GM18858 (cell line): Measurements from ENCODE around the gene ACBD4.
"Not testable (repeated sequence)": the region's sequence is repeated elsewhere in the genome, so short reads cannot be mapped to it uniquely, and the experiment has no call there.

Source experiments
- ATAC-seq: cut with Tn5 transposase; IDR thresholded peaks from one replicate; pipeline ENCODE4 v1.9.1; 2021; ENCODE audit not compliant: unreplicated experiment

ACBD4 gene

DNA sequence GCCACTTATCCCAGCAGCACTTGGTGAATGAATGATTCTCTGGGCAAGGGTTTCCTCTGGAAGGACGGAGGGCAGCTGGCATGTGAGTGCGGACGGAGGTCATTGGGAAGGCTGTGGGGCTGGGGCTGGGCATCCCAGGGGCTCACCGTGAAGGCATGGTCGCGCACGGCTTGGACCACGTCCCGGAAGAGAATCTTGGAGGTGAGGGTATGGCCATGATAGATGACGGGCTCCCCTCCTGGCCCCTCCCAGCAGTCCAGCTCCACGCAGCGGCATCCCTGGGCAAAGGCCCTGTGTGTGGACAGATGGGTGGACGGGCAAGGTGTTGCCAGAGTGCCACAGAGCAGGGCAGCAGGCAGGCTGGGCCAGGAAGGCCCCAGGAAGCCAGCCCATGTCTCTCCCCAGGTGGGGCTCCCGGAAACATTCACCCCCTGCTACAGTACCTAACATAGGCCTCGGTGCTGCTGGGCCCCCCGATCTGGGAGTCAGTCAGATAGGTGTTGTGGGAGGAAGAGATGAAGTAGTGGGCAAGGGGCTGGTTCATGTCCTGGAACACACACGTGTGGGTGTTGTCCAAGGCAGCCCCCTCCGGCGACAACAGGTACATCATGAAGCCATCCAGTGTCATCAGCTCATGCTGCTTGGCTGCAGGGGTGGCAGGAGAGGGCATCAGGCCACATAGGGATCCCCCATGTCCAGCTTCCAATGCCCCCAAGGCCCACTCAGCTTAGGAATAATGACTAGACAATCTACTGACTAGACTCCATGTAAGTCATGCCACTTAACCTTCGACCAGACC, 17.4 kb upstream of the ACBD4 start:
- ATAC-seq, result no peak

DNA sequence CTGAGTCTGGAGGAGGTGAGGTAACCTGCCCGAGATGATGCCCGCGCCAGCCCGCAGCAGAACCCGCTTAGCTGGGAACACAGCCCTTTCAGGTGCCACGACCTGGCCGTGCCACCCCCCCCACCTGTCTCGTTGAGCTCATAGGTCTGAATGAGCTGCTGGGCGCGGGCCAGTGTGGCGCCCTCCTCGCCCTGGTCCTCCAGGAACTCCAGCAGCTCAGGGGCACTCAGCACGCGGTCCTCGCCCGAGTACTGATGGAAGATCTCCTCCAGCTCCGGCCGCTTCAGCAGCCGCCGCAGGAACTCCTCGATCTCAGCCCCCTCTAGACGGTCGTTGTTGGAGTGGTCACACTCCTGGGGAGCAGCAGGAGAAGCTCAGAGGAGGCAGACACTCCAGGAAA, 16.8 kb upstream of the ACBD4 start:
- ATAC-seq, result no peak

DNA sequence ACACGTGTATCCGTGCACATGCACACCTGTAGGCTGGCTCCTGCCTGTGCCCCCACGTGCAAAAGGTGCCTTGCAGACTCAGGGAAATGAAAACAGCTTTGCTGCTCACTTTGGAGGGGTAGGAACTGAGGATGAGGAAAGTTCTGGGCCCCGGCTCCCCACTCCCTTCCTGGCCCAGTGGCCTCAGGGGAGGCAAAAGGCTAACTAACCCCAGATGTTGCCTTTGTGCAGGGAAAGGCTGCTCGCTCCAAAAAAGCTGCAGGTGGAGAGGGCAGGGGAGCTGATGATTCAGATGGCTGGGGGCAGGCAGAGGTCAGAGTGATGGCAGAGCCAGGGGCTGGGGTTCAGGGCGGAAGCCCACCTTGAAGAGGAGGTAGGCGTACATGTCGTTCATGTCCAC, 15.5 kb upstream of the ACBD4 start:
- no peak for ATAC-seq

DNA sequence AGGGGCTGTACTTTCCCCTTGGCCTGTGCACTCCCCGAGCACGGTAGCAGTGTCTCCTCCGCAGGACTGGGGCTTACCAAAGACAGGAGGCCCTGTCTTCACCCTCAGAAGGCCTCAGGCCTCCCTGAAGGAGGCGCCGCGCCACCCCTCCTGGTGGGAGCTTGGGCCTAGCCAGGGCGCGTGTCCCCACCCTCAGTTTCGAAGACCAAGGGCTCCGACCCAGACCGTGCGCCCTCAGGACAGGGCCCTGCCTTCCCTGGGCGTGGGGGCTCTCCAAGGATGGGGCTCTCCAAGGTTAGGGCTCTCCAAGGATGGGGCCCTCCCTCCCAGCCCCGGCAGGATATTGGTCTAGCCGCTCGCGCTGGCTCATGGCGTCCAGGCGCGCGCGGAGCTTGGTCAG, 14.9 kb upstream of the ACBD4 start:
- ATAC-seq, result no peak

DNA sequence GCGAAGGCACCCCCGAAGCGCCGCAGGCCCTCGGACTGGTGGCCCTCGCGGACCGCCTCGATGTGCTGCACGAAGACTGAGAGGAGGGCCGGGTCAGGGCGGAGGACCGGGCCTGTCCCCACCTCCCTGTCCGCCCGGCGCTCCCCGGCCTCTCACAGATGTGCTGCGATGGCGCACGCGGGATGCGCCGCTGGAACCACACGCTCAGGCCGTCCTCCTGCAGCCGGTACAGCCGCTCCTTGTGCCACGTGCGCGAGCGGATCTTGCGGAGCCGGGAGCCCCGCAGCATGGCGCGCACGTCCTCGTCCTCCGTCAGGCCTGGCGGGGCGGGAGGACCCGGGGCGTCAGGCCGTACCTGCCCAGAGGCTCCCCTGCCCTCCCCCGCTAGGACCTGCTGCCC, 14.4 kb upstream of the ACBD4 start:
- ATAC-seq, result no peak

DNA sequence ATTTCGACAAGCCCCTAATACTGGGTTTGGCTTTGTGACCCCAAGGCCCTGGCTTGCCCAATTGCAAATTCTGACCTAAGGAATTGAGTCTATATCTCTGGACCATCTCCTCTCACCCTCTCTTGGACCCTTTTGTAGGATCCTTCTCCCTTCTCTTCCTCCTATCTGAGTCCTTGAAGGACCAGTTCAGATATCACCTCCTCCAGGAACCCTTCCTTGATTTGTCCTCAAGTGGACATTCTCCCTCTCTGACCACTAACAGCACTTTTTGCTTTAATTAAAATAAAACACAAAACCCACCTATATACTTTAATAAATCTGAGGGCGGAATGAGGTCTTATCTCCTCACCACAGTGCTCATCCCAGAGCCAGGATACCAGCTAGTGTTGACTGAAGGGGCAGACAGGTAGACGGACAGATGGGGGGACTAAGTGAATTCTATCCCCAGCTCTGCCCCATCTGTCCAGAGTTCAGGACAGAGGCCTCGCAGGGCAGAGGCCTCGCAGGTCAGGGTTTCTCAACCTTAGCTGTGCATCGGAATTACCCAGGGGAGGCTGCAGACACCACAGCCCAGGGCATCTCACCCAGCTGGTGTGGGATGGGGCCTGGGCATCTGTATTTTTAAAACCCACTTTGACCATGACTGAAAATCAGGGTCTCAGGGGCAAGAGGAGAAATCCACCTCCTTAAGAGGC, 12.3 kb upstream of the ACBD4 start:
- no peak for ATAC-seq

DNA sequence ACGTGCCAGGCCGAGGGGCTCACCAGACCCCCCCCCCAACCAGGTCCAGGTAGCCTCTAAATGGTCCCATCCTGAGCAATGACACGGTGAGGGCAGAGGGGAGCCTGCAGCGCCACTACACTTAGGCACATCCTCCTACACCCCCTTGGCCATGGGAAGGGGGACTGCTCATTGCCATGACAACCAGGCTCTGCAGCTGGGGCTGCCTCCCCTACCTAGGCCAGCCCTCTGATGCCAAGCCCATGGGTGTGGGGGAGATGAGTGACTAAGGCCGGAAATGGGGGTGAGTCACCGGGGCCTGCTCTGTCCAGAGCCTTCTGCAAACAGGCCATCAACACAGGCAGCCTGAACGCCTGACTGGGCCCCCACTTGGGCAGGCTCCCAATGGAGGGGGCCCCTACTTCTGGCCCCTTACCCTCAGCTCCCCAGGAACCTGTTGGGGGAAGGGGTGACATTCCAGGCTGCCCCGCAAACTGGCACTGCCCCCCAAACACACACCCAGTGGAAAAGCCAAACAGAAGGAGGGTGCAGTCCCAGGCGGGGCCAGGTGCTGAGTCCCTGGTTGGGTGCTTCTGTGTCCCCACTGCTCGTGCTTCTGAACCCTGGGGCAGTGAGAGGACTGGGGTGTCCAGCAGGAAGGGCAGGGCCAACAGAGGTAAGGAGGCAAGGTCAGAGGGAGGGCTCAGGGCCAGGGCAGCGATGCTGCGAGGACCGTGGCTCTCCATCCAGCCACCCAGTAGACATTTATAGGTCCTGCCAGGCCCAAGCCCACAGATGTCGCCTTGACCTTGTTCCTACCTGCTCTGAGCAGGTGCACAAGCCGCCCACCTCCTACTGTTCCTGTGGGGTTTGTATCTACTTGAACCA, 11.3 kb upstream of the ACBD4 start:
- ATAC-seq, result no peak

DNA sequence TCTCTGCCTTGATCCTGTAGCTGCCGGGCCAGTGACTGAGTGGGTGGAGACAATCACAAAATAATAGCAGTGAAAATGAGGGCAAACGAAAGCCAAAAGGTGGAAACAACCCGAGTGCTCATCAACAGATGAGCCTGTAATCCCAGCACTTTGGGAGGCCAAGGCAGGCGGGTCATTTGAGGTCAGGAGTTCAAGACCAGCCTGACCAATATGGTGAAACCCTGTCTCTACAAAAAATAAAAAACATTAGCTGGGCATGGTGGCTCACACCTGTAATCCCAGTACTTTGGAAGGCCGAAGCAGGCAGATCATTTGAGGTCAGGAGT, 10.7 kb upstream of the ACBD4 start:
- not testable (repeated sequence) for ATAC-seq

DNA sequence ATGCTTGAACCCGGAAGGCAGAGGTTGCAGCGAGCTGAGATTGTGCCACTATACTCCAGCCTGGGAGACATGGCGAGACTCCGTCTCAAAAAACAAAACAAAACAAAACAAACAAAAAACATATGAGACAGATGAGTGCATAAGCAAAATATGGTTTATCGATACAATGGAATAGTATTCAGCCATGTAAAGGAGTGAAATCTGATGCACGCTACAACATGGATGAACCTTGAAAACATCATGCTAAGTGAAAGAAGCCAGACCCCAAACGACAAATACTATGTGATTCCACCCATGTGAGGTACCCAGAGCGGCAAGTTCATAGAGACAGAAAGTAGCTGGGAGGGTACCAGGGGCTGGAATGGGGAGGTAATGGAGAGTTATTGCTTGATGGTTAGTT, 10.0 kb upstream of the ACBD4 start:
- ATAC-seq, result no peak

DNA sequence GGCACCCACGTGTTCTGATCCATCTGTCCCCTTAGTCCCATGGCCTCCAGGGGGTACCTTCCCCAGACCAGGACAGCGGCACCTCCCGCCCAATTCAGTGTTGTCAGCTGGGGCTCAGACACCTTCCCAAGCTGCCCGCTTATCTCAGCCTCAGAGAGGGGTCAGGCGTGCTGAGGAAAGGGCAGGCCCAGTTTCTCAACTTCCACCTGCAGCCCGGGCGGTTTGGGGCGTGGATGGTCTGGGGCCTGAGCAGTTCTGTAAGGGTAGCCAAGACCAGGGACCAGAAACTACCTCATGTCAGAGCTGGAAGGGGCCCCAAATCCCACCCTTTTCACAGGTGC, 8.3 kb upstream of the ACBD4 start:
- ATAC-seq, result no peak

DNA sequence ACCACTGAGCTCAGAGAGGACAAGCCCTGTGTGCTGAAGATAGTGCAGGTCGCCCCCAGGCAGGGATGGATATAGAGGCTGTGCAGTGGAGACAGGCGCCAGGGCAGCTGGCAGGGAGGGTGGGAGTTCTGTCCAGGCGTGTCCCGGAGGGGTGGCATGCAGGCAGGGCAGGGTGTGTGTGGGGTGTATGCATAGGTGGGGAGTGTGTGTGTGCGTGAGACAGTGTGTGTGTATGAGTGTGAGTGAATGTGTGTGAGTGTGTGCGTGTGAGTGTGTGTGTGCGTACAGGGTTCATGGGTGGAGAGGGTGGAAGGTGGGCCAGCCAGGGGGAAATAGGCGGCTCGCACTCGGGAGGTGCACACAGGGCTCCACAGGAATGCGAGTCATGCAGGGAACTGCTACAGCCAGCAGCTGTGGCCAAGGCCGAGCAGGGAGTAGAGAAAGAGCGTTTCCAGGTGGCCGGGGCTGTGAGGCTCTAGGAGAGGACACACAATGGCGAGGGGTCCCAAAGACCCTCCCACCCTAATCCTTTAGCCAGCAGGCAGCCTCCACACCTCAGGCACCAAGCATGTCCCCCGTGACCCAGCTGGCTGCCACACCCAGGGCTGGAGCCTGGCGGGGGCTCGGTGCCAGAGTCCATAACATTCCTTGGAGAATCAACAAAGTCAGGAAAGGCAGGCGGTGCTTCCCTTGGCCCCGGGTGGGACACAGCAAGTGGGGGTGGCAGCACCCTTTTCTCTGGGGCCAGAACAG, 7.8 kb upstream of the ACBD4 start:
- no peak for ATAC-seq

DNA sequence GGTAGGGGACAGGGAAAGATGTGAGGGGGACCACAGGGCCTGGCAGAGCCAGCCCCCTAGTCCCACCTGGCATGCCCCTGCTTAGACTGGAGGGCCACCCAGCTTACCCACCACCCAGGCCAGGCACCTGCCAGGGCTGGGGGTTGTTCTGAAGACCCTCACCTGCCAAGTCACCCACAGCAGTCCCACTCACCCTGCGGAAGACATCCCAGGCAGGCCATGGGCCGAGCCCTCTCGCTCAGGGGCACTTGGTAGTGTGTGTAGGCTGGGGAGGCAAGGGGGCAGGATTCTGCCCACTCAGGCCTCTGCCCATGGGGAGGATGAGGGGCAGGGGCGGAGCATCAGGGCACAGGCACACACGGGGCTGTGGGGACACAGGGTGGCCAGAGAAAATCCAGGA, 7.2 kb upstream of the ACBD4 start:
- ATAC-seq, result no peak

DNA sequence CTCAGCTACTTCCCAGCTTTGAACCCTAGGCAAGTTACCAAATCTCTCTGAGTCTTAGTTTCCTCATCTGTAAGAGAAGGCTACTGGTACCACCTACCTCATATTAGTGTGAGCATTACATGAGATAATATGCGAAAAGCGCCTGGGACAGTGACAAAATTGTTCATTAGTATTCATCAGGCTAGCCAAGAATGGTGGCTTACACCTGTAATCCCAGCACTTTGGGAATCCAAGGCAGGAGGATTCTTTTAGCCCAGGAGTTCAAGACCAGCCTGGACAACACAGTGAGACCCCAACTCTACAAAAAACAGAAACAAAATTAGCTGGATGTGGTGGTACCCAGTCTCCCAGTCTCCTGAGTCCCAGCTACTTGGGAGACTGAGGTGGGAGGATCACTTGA, 6.5 kb upstream of the ACBD4 start:
- ATAC-seq, result no peak

DNA sequence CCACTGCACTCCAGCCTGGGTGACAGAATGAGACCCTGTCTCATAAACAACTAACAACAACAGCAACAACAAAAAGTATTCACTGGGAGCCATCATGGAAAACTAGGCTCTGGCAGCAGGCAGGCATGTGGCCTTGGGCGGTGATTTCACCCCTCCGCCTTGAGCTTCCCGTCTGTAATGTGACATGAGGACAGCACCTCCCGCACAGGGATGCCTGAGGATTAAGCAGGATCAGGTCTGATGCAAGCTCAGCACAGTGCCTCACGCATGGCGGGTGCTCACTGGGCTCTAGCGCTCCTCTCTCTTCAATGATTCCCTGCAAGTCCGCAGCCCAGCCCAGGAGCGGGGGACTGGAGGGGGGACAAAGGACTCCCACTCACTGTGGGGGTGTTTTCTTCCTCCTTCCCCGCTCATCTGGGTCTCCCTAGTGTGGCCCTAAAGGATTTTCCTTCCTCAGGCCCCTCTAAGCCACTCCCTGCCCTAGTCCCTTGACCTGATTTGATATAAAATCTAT, 6.0 kb upstream of the ACBD4 start:
- ATAC-seq, result no peak

DNA sequence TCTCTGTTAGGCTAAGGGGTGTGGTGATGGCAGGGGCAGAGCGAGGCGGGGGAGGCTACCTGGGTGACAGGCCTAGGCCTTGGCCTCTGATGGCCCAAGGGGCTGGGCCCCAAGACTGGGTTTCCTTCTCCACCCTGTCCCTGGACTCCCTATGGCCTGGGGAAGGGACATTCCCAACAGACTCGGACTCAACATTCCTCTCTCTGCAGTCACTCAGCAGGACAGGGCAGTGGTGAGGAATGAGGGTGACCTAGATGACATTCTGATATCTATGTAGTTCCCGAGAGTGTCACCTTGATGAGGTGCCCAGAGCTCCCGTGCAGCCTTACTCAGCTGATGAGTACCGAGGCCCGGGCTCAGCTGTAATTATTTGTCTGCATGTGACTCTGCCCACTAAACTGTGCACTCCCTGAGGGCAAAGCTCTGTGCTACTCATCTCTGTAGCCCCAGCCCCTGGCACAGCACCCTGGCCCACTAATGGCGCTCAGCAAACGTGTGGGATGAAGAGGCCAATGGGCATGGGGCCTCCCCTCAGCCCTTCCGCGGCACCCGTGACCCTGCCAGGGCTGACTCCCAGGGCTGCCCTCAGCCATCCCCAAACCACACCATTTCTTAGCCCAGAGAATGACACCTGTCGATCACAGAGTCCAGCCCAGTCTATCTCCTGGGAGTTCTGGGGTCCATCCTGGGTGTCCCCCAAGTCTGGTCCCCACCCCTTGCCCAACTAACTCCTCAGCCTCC, 5.4 kb upstream of the ACBD4 start:
- ATAC-seq, result no peak

DNA sequence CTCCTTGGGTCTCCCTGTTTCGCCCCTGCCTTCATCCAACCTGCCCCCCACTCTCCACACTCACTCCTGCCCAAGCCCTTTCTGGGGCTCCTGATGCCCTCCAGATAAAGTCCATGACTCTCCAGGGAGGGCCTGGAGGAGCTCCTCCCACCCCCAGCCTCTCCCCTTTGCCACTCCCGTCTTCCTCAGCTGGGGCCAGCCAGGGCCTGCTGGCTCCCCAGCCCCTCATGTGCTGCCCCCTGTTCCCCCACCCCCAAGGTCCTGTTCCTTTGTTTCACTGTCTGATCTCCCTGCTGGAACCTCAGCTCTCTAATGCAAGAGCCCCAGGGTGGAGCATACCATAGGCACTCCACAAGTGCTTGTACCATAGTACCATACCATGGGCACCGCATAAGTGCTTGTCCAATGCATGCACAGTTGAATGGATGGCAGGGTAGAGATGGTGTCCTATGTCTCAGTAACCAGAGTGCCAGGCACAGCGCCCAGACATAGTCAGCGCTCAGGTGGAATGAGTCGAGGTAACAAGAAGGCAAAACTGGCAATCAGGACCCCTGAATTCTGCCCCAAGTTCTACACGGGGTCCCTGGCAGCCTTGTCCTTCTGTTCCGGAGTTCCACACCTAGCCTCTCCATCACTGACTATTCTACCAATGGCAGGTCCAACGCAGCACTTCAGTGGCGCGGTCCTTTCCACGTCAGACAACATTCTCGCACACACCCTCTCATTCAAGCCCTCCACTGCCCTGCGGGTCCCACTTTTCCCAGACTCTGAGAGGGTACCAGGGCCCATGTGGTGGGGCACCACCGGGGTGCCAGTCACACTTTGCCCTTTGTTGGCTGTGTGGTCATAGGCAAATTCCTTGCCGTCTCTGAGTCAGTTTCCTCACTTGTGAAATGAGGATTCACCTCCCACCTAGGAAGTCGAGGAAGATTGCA, 4.5 kb upstream of the ACBD4 start:
- no peak for ATAC-seq

DNA sequence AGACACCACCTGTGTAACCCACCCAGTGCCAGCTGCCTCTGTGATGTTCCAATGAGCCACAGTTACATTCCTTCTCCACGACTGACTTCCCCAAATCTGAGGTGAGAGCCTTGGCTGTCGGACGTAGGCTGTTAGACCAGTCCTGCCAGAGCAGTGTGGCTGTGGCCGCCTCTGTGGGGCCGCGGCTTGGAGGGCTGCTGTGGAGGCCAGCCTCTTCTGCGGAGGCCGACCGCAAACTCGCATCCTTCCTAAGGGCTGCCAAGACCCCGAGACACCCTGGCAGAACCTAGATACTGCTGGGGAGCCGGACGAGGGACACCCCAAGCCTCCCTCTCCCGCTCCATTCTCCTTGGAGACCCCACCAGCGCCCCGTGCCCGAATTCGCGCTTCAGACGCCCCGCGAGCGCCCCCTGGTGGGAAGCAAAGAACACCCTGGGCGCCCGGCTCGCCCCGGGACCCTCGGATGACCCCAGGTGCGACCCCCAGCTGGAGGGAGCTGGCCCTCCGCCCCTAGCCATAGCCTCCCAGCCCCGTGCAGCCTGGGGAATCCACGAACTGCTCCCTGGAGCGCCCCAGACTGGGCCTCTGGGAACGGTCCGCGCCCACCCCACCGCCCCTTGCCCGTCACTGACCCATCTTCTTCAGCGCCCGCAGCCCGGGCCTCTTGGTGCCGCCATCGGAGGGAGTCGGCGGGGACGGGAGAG, 3.7 kb upstream of the ACBD4 start:
- no peak for ATAC-seq

DNA sequence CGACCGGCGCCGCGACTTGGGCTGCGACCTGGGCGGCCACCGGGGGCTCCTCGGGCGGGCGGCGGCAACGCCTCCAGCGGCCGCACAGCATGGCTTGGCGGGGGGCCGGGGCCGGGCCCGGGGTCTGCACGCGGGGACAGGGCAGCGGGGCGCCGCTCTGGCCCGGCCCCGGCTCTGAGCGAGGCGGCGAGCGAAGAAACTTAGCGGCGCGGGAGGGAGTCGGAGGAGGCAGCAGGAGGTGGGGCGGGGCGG, 3.2 kb upstream of the ACBD4 start, which contains the start of gene PLCD3:
PLCD3 (minus strand) TSS at position 196 of the 252 bp plus-strand sequence; CDS start at position 91, 105 bp downstream.
- no peak for ATAC-seq
